UCSD-AML1 (cell line): ENCODE data around the gene BSDC1.
"Not testable (repeated sequence)": the region's sequence is repeated elsewhere in the genome, so short reads cannot be mapped to it uniquely, and the experiment has no call there.

Experiments used
- DNase-seq: peaks from one replicate; lab custom pipeline; 2025; ENCODE audit not compliant: unreplicated experiment; lab: John Stamatoyannopoulos, UW

Gene BSDC1

GRCh38 chr1:32361308-32361673 is 33.0 kb downstream of the BSDC1 start:
- no peak for DNase-seq

DNA sequence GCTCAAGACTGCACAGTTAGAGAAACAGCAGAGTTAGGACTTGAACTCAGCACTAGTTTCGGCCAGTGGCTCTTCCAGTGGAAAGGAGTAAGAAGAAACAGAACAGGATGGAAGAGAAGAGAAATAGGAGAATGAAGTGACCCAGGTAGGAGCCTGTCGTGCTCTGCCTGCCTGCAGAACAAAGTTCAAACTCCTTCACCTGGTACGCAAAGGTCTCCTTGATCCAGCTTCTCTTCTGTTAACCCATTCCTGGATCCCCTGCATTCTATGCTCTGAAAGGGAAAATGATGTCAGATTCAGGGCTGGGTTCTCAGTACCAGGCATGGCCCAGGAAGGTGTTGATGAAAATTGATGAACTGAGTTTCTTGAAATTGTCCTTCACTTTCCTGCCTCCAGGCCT is 35.8 kb downstream of the BSDC1 start:
- no peak for DNase-seq

DNA sequence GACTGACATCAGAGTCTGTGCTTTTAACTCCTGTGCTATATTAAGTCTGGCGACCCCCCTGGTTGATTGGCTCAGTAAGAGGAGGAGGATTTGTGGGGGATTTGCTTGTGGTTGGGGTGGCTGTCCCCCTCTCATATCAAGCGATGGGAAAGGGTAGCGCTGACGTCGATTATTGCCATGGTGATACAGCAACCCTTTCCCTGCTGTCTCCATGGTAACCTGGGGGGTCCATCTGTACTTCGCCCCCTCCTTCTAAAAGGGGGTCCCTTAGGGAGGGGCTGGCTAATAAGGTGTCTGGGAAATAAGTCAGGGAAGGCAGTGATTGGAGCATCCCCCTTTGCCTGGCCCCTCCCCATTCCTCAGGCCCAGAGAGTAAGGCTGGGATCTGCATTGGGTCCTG is 36.6 kb downstream of the BSDC1 start:
- no peak for DNase-seq

DNA sequence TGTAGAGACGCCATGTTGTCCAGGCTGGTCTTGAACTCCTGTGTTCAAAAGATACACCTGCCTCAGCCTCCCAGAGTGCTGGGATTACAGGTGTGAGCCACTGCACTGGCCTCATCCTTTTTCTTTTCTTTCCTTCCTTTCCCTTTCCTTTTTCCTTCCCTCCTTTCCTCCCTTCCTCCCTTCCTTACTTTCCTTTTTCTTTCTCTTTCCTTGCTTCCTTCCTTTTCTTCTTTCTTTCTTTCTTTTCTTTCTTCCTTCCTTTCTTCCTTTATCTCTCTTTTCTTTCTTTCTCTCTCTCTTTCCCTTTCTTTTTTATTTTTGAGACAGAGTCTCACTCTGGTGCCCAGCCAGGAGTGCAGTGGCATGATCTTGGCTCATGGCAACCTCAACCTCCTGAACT is 37.8 kb downstream of the BSDC1 start:
- no peak for DNase-seq

DNA sequence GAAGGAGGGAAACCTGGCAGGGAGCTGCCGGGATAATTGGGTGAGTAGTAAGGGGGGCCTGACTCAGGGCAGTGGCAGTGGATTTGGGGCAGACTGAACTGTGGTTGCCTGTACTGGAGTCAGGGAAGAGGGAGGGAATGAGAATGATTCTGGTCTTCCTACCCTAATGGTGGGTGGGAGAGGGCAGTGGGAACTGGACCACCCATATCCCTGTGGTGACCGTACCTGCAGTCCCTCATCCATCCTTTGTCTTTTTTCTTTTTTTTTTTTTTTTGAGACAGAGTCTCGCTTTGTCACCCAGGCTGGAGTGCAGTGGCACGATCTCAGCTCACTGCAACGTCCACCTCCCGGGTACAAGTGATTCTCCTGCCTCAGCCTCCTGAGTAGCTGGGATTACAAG is 38.5 kb downstream of the BSDC1 start:
- not testable (repeated sequence) for DNase-seq

DNA sequence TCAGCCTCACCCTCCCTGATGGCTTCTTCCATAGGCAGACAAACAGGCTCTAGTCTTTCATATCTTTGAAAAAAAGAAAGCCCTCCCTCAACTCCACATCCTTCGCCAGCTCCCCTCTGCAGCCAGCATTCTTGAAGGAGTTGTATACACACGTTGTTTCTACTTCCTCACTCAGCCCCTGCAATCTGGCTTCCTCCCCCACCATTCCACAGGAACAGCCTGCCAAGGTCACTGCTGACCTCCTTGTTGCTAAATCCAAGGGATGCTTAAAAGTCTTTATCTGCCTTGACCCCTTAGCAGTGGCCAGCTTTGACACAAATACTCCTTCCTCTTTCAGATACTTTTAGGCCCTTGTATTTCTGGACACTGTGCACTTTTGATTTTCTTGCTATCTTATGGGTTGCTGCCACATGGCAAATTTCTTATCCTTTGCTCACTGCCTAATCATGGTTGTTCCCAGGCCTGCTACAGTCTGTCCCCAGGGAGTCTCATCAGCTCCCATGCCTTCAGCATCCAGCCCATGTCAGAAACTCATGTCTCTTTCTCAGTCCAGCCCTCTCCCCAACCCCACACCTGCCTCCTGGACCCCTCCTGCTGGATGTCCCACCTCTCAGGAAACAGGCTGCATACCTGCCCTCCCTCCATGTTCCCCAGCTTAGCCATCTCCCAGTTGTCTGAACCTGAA is 40.2 kb downstream of the BSDC1 start:
- peak; percentile 28 for DNase-seq

- DNase-seq, result no peak
These were observed 40.8 kb downstream of the BSDC1 start for GRCh38 chr1:32353431-32353830.

DNA sequence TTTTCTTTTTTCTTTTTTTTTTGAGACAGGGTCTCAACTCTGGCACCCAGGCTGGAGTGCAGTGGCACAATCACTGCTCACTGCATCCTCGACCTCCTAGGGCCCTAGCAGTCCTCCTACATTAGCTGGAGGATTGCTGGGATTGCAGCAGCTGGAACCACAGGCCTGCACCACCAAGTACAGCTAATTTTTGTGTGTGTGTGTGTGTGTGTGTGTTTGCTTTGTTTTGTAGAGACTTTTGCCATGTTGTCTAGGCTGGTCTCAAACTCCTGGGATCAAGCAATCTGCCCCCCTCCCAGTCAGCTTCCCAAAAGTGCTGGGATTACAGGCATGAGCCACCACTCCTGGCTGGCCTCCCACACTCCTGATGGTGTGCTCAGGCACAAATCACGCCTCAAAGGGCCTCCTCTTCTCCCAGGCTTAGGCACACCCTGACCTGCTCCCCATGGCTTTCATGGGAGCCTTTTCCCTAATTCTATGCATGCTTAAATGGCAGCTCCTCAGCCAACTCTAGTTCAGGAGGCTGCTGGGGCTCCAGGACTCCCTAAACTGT is 41.3 kb downstream of the BSDC1 start:
- DNase-seq, result no peak

DNA sequence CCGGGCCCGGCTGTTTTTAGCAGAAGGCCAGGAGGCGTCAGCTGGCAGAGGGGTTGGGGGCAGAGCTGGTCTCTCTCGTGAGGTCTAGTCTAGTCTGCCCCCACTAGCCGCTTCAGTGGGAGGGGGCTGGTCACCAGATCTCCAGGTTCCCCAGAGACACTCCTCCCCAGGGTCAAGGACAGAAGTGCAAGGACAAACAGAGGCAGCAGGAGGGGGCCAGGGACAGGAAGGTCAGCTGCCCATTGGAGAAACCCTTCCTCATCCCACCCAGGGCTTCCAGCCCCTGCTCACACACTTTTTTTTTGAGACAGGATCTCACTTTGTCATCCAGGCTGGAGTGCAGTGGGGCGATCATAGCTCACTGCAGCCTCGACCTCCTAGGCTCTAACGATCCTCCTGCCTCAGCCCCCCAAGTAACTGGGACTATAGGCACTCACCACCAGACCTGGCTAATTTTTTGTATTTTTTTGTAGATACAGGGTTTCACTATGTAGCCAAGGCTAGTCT is 41.9 kb downstream of the BSDC1 start:
- DNase-seq, result no peak

- DNase-seq, result peak; percentile 91
These were observed 42.6 kb downstream of the BSDC1 start for GRCh38 chr1:32351399-32352238.

DNA sequence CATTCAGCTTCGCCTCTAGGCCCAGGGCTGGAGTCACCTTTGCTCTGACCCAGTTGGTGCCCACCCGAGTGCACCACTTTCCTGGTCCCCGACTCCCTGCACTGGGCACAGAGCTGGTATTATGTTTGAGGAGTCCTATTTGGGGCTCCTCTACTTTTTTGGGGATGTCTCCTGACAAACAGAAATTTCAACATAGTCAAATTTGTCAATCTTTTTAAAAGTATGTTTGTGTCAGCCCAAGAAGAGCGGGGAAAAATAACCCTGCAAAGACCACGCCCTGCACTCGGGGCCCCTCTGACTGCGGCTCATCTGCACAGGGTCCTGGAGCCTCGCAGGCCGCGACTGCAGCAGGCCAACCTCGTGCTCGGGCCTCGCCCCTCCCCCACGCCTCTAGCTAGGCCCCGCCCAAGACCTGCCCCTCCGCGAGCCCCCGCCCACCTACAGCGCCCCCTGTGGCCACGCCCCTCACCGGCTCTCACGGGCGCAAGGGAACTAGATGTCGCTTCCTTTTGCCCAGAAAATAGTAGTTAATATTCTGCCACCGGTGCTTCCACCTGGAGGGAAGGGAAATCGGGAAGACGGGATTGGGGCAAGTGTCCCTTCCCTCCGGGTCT is 43.3 kb downstream of the BSDC1 start:
- DNase-seq, result peak; percentile 89

- peak; percentile 85 for DNase-seq
These were observed 45.0 kb downstream of the BSDC1 start for GRCh38 chr1:32349211-32349708.

DNA sequence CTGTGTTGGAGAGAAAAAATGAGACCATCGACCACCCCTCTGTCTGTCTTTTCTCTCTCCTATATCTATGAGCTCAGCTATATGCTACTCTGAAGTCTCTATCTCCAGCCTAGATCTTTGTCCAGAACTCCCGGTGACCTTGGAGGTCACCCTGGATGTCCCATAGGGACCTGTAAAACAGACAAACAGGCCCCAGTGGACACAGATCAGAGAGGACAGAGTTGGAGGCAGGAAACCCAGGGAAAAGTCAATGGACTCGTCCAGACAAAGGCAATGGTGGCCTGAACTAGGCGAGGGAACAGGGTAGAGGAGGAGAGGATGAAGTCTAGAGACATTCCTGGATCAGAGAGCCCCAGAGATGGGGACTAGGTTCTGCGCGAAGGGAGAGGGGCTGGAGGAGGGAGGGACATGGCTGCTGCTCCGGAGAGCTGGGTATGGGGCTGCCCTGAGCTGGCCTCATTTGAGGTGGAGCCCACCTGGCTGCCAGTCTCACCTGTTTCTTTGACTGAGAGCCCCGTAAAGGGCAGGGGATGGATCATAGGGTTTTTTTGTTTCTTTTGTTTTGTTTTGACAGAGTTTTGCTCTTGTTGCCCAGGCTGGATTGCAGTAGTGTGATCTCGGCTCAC is 47.6 kb downstream of the BSDC1 start:
- no peak for DNase-seq

- peak; percentile 53 for DNase-seq
These were observed 48.9 kb downstream of the BSDC1 start for GRCh38 chr1:32345289-32345827.

DNA sequence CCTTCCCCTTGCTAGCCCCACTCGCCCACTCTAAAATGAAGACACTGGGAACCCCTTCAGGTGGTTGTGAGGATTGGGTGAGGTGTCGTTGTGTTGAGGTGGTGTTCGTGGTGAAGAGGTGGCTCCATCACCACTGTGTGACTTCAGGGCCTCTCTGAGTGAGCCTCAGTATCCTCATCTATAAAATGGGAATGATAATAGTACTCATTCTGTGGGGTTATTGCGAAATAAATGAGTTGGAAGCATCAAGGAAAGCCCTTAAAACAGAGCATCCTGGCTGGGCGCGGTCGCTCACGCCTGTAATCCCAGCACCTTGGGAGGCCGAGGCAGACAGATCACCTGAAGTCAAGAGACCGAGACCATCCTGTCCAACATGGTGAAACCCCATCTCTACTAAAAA is 51.5 kb downstream of the BSDC1 start:
- no peak for DNase-seq

DNA sequence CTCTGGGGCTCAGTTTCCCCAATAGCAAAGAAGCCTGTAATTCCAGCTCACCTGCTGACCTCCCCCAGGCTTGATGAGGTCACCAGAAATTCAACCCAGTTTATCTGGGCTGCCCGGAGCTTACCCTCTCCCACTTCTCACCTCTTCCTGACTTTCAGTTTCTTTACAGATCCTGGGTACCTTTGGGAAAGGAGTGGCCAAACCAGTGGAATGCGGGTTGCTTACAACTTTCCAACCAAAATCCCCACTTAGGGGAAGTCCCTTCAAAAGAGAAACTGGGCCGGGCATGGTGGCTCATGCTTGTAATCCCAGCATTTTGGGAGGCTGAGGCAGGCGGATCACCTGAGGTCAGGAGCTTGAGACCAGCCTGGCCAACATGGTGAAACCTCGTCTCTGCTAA is 52.3 kb downstream of the BSDC1 start:
- no peak for DNase-seq

DNA sequence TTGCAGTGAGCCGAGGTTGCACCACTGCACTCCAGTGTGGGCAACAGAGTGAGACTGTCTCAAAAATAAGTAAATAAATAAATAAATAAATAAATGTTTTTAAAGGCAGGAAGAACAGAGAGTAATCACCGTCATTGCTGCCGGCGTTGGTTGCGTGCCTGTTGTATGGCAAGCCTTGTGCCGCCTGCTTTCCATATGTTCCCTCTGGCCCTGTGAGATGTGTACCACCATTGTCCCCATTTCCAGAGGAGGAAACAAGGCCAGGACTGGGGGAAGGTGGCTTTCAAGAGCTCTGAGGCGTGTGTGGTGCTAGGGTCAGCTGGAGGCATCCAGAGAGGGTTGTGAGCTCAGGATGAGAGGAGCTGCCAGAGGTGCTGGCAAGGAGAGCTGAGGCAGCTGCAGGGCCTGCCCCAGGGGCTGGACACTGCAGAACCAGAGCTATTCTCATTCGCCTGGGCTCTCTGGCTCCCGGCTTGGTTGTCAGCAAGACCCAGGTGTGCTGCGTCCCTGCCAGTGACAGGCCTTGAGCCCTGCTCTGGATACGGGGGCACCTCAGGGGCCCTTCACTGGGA is 53.0 kb downstream of the BSDC1 start:
- no peak for DNase-seq

DNA sequence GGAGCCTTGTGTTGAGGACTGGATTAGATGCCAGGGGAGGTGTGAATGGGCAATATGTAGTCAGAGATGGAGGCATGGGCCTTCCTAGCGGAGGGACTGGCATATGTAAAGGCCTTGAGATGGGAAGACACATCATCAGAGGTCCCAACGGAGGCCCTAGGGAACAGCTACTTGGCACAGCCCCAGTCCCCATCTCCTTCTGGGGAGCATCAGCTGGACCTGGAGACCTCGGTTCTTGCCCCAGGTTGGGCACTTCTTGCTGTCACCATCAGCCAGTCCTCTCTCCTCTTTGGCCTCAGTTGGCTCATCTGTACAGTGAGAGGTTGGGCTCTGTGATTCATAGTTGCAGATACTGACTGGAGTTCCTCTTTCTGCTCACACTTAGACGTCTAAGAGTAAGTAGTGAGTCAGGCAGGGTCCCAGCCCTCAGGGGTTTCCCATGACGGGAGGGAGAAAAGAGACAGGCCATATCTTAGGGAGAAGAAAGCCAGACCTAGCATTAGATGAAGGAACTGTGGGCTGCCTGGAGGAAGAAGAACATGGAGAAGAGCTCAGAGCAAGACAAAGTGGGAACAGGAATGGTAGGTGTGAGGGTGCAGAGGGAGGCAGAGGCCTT is 54.8 kb downstream of the BSDC1 start:
- peak; percentile 33 for DNase-seq

- no peak for DNase-seq
These were observed 55.5 kb downstream of the BSDC1 start for GRCh38 chr1:32338637-32339145.
